Fibroblast of gingiva (primary cell): ENCODE measurements around the gene ARHGEF37.
A peak's percentile ranks its signal among the peaks of the same experiment; 100 is the strongest.
"Not testable (repeated sequence)": the region's sequence is repeated elsewhere in the genome, so short reads cannot be mapped to it uniquely, and the experiment has no call there.

Source experiments
- DNase-seq: peaks from one replicate; pipeline ENCODE4 v3.0.0-alpha.2; 2011; ENCODE audit warnings: low read depth

The ARHGEF37 gene

DNA sequence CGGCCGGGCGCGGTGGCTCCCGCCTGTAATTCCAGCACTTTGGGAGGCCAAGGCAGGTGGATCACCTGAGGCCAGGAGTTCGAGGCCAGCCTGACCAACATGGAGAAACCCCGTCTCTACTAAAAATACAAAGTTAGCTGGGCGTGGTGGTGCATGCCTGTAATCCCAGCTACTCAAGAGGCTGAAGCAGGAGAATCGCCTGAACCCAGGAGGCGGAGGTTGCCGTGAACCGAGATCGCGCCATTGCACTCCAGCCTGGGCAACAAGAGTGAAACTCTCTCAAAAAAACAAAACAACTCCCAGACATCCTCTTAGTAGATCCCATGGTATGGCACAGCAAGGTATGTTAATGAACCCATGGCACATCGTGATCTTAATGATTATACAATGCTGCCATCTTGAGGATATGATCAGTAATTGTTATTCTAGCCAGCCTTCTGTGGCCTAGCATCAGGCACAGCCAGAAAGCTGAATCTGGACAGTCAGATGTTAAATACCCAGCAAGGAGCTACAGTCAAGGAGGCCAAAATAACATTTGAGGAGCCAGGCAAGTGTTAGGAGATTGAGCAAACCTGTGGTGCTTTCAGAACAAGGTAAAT, 16.7 kb upstream of the ARHGEF37 start:
- peak; percentile 76 for DNase-seq

GRCh38 chr5:149567226-149567625, 14.1 kb upstream of the ARHGEF37 start:
- DNase-seq, result no peak

GRCh38 chr5:149572170-149572569, 9.1 kb upstream of the ARHGEF37 start:
- DNase-seq, result no peak

DNA sequence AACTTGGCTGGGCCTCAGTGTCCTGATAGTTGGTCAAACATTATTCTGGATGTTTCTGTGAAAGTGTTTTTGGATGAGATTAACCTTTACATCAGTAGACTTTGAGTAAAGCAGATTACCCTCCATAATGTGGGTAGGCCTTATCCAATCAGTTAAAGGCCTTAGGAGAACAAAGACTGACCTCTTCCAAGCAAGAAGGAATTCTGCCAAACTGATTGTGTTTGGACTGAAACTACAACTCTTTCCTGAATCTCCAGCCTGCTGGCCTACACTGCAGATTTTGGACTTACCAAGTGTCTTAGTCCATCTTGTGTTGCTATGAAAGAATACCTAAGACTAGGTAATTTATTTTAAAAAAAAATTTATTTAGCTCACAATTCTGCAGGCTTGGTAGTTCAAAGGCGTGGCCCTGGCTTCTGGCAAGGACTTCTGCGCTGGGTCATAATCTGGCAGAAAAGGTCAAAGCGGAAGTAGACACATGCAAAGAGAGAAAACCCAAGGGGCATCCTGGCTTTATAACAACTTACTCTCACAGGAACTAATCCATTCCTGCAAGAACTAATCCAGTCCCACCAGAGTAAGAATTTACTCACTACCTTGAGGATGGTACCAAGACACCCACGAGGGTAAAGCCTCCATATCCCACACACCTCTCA, 8.6 kb upstream of the ARHGEF37 start:
- no peak for DNase-seq

DNA sequence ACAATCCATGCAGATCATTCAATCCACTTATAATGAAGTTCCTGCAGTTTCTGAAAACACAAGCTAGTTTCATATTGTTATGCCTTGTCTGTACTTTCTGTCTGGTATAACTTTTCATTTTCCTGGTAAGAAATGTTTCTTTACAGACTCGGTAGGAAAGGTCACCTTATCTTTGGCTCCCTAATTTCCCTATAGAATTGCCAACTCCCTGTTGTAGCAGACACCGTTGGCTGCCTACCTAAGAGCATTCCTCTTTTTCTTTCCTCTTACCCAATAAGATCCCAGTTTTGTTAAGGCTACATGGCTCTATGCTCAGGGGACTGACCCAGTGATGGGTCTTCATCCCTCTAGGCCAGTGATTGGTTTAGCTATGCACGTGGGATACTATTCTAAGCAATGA, 6.2 kb upstream of the ARHGEF37 start:
- DNase-seq, result no peak

- no peak for DNase-seq
Measured at GRCh38 chr5:149576021-149576420, 5.3 kb upstream of the ARHGEF37 start.

DNA sequence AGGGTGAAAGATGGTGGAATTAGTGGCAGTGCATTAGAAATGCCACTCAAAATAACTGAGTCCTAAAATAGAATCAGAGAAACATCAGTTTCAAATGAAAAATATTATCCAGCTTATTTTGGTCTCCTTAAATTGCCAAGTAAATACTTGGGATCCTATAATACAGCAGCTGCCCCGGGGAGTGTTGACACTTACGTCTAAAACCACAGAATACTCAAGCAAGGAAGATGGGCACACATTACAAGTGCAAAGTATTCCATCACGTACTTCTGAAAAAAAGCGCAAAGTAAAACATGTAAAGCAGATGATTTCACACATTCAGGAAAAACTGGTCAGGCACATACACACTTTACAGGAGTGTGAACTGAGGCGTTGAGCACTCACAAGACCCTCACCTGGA, 2.4 kb upstream of the ARHGEF37 start:
- no peak for DNase-seq

- no peak for DNase-seq
Measured at GRCh38 chr5:149580808-149581191, 498 bp upstream of the ARHGEF37 start.

DNA sequence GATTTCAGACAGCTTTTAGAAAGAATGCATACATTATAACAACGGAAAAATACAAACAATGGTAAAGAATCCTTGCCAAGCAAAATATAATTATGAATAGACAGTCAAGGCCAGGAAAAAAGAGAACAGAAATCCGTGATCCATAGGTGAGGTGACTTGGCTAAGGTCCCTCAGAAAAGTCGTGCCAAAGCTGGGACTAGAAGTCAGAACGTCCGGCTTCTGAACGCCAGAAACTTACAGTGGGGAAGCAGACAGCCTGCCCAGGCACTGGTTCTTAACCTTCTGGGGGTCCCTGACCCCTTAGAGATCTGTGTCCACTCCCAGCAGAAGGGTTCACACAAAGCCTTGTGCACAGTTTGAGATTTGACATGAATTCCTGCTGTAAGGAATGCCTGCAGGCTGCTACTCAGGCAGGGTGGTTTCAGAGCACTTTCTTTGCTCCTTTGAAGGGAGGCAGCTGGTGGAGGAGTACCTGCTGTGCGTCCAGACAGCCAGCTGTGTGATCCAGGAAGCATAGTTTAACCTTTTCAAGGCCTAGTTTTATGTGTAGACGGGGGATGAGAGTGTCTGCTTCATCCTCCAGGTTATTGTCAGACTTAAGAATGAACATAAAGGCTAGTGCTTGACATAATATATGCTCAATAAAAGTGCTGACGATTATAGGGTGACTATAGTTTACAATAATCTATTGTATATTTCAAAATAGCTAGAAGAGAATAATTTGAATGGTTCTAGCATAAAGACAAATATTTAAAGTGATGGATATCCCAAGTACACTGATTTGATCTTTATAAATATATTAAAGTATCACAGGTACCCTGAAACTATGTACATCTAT, 852 bp downstream of the ARHGEF37 start:
- DNase-seq, result no peak

- DNase-seq, result no peak
Measured at GRCh38 chr5:149583394-149583793, 2.1 kb downstream of the ARHGEF37 start.

- DNase-seq, result no peak
Measured at GRCh38 chr5:149584121-149584520, 2.8 kb downstream of the ARHGEF37 start.

- DNase-seq, result no peak
Measured at GRCh38 chr5:149585910-149586309, 4.6 kb downstream of the ARHGEF37 start.

- DNase-seq, result no peak
Measured at GRCh38 chr5:149586708-149587318, 5.5 kb downstream of the ARHGEF37 start.

- no peak for DNase-seq
Measured at GRCh38 chr5:149588936-149589335, 7.6 kb downstream of the ARHGEF37 start.

GRCh38 chr5:149593370-149593769, 12.1 kb downstream of the ARHGEF37 start:
- no peak for DNase-seq

DNA sequence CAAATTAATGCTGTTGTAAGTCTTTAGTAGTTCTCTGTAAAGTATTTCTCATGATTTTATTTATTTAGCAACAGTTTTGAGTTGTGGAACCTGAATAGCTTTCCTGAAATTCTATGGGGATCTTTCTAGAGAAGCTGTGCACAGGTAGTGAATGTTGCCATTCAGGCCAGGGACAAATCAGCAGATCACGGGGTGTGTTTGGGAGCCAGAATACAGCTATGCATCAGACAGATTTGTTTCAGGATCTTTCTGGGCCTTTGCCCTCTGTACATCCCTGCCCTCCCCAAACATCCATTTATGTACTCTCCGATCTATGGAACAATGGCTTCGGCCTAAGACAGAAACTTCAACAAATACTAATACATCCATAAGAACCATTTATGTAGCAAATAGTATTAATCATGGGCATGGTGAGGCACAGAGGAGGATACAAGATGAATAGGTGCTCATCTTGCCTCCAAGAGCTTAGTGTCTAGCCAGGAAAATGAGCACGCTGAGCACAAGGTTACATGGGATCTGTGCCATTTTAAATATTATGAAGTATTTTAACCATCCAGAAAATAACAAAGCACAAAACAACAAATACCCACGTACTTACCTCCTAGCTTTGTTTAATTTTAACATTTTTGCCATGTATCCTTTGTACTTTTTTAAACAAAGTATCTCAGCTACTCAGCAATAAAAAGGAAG, 13.1 kb downstream of the ARHGEF37 start:
- DNase-seq, result no peak

GRCh38 chr5:149595105-149595504, 13.8 kb downstream of the ARHGEF37 start:
- DNase-seq, result not testable (repeated sequence)

DNA sequence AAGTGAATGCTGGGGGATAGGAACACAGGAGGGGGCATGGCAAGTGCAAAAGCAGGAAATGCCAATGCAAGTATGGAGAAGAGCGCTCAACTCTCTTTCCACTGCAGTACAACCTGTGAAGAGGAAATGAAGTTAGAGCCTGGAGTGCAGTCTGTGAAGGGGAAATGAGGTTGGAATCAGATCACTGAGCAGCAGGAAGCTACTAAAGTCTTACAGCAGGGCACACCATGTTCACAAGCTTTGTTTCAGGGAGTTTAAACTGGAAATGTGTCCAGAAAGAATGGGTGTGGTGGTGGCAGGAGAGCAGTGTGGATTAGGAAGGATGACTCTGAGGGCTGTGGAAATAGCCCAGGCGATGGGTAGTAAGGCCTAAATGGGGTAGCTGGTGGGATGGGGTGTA, 15.4 kb downstream of the ARHGEF37 start:
- no peak for DNase-seq

GRCh38 chr5:149597618-149598017, 16.3 kb downstream of the ARHGEF37 start:
- DNase-seq, result no peak

- DNase-seq, result not testable (repeated sequence)
Measured at GRCh38 chr5:149598234-149598633, 16.9 kb downstream of the ARHGEF37 start.

DNA sequence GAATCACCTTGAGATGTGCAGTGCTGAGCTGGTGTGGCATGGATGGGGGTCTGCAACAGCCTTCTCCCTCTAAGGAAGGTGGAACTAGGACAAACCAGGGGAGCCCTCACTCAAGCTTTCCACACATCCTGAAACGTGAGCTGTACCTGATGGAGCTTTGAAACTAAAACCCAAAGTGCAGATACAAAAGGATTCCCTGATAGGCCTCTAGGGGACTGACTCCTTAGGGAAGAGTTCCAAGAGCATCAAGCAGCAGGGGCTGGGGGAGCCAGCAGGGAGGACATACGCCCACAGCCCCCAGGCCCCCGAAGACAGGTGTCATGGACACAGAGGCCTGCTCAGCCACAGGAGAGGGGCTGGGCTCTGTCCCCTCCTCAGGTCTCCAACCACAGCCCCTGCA, 17.7 kb downstream of the ARHGEF37 start:
- DNase-seq, result no peak

DNA sequence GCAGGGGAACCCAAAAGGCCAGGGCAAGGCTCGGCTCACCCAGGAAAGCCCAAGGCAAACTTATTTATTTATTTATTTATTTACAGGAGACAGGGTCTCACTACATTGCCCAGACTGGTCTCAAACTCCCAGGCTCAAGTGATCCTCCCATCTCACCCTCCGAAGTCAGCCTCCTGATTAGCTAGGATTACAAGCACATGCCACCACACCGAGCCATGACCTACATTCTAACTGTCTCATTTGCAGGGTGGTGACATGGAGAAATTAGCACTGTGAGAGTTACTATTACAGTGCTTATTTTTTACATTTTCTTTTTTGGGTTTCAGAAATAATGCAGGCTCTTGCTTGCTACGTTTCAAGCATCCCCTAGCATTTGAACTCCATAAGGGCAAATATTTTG, 18.1 kb downstream of the ARHGEF37 start:
- no peak for DNase-seq
